GM19397 (cell line): ENCODE results near the gene GGTA1.
"Not testable (repeated sequence)": the region's sequence is repeated elsewhere in the genome, so short reads cannot be mapped to it uniquely, and the experiment has no call there.

Experiments
- ATAC-seq: cut with Tn5 transposase; IDR thresholded peaks from one replicate; pipeline ENCODE4 v1.9.1; 2021; ENCODE audit warnings: mild to moderate bottlenecking, moderate library complexity; ENCODE audit not compliant: unreplicated experiment

GGTA1 gene

GRCh38 chr9:121499427-121500164, at the start of gene GGTA1:
GGTA1 (minus strand) TSS chr9:121499844; CDS start chr9:121467922, 31,922 bp downstream.
- no peak for ATAC-seq

GRCh38 chr9:121548666-121549065, 49.0 kb upstream of the GGTA1 start:
- no peak for ATAC-seq

- peak; percentile 77 for ATAC-seq
Measured at GRCh38 chr9:121545875-121546423, 46.3 kb upstream of the GGTA1 start.

- no peak for ATAC-seq
Measured at GRCh38 chr9:121545150-121545874, 45.7 kb upstream of the GGTA1 start.

- no peak for ATAC-seq
Measured at GRCh38 chr9:121542025-121542424, 42.4 kb upstream of the GGTA1 start.

GRCh38 chr9:121541256-121541655, 41.6 kb upstream of the GGTA1 start:
- ATAC-seq, result no peak

- ATAC-seq, result no peak
Measured at GRCh38 chr9:121538221-121538620, 38.6 kb upstream of the GGTA1 start.

- ATAC-seq, result no peak
Measured at GRCh38 chr9:121537283-121537682, 37.6 kb upstream of the GGTA1 start.

GRCh38 chr9:121532881-121533280, 33.2 kb upstream of the GGTA1 start:
- no peak for ATAC-seq

- no peak for ATAC-seq
Measured at GRCh38 chr9:121529237-121529987, 29.8 kb upstream of the GGTA1 start.

GRCh38 chr9:121528642-121529041, 29.0 kb upstream of the GGTA1 start:
- ATAC-seq, result no peak

GRCh38 chr9:121527371-121527770, 27.7 kb upstream of the GGTA1 start:
- no peak for ATAC-seq

- ATAC-seq, result not testable (repeated sequence)
Measured at GRCh38 chr9:121519688-121520087, 20.0 kb upstream of the GGTA1 start.

- ATAC-seq, result no peak
Measured at GRCh38 chr9:121518634-121519033, 19.0 kb upstream of the GGTA1 start.

- not testable (repeated sequence) for ATAC-seq
Measured at GRCh38 chr9:121513166-121513565, 13.5 kb upstream of the GGTA1 start.

GRCh38 chr9:121510766-121511550, 11.3 kb upstream of the GGTA1 start:
- ATAC-seq, result no peak

- ATAC-seq, result no peak
Measured at GRCh38 chr9:121509180-121509579, 9.5 kb upstream of the GGTA1 start.

GRCh38 chr9:121508415-121508814, 8.8 kb upstream of the GGTA1 start:
- ATAC-seq, result no peak

GRCh38 chr9:121505903-121506735, 6.5 kb upstream of the GGTA1 start:
- no peak for ATAC-seq

- ATAC-seq, result no peak
Measured at GRCh38 chr9:121503444-121503843, 3.8 kb upstream of the GGTA1 start.
